ENCODE measurements around the gene TMEM184A.

DNA sequence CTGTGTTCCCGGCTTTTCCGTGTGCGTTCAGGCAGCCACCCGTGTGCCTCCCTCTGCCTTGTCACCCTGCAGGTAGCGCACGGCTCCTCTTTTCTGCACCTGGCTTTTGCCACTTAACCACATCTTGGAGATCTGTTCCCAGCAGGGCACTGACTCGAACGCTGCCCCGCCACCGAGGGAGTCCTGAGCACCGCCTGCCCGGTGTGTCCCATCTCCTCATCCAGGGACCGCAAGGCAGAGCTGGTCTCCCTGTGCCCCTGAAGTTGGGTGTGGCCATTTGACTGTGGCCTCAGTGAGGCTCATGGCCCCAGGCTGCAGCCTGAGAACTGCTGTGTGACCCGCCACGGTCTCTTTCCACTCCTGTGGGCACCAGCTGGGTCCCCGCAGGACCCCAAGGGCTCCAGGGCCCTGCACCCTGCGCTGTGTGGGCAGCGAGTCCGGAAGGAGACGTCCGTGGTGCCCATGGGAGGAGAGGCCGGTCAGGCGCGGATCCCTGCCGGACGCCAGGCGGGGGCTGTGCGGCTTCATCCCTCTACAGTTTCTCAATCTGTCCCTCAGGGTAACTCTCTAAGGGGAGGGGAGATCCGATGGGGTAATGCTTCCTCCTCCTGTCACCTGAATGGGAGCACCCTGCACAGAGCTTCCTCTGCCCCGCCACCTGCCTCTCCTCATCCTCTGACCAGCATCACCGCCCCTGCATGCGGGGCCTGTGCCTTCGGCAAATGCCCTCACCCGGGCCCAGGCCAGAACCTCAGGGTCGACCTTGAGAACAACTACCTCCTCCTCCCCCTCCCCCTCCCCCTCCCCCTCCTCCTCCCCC is 50.1 kb downstream of the TMEM184A start:
- TF ChIP-seq, protein P1, sequence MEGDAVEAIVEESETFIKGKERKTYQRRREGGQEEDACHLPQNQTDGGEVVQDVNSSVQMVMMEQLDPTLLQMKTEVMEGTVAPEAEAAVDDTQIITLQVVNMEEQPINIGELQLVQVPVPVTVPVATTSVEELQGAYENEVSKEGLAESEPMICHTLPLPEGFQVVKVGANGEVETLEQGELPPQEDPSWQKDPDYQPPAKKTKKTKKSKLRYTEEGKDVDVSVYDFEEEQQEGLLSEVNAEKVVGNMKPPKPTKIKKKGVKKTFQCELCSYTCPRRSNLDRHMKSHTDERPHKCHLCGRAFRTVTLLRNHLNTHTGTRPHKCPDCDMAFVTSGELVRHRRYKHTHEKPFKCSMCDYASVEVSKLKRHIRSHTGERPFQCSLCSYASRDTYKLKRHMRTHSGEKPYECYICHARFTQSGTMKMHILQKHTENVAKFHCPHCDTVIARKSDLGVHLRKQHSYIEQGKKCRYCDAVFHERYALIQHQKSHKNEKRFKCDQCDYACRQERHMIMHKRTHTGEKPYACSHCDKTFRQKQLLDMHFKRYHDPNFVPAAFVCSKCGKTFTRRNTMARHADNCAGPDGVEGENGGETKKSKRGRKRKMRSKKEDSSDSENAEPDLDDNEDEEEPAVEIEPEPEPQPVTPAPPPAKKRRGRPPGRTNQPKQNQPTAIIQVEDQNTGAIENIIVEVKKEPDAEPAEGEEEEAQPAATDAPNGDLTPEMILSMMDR (IDR thresholded peaks at IDR 0.05): no peak
- no peak for TF ChIP-seq POLR2A (IDR thresholded peaks at IDR 0.05)

Measured in uterus (tissue), 2 donors.